Measurements from ENCODE around the gene DAGLA. TPM values are rescaled to one million over a fixed set of nuclear protein-coding genes. Genes with fewer than 3 reads are reported as not detected.

DAGLA gene
- total and polyA plus RNA-seq, 2 of the 13 experiments (the other 11 are each of a cell fraction or from before 2014, with no cell fraction given) = 2.6 to 3.9 TPM

DNA sequence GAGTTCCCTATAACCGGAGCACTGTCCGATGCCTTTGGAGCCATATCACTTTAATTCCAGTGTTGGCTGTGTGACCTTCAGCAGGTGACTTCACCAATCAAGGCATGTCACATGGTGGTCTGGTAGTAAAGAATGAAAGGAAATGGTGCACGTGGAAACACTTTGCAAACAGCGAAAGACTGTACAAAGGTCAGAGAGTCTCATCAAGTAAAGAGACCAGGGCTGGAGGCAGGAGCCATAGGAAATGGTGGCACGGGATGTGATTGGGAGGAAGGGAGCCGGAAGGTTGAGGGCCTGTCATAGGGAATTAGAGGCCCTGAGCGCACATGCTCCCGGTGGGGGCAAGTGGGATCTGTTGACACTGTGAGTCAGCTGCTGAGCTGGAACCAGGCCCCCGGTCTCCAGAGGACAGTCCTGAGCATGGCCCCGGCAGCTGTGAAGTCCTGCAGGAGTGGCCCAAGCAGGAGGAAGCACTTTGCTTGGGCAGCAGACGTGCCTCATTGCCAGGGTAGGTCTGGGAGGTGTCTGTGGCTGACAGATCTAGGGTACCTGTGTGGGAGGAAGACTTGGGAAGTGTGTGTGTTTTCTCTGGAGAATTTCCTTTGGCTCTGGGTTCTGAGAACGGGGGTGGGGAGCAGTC lies 2.0 kb downstream of the DAGLA start (continued):
- TF ChIP-seq TEAD2 (CRISPR knock-in tag; IDR thresholded peaks at IDR 0.05) (0 out of 2 replicates have a peak, but pooled peaks have one; percentile 43), MIER2 (CRISPR knock-in tag; IDR thresholded peaks at IDR 0.05) (peak; percentile 87), RAD51 (IDR thresholded peaks at IDR 0.05; ENCODE audit: borderline replicate concordance) (peak; percentile 65), ZNF746 (CRISPR knock-in tag; IDR thresholded peaks at IDR 0.05) (peak; percentile 78), ZFAT (CRISPR knock-in tag; conservative IDR thresholded peaks at IDR 0.05) (no peak), ERF (CRISPR knock-in tag; IDR thresholded peaks at IDR 0.05) (peak; percentile 85), U2AF2 (IDR thresholded peaks at IDR 0.05; ENCODE audit: low read depth, low read length) (no peak), HMG20A (CRISPR knock-in tag; IDR thresholded peaks at IDR 0.05; ENCODE audit: borderline replicate concordance) (peak; percentile 78; the same call in 1 of the 2 replicates), ZNF333 (CRISPR knock-in tag; IDR thresholded peaks at IDR 0.05; ENCODE audit: borderline replicate concordance) (no peak), ZNF510 (CRISPR knock-in tag; IDR thresholded peaks at IDR 0.05; ENCODE audit: low read depth) (peak; percentile 87; the same call in 1 of the 2 replicates), U2AF1 (optimal IDR thresholded peaks at IDR 0.05; ENCODE audit: low read depth, low read length) (no peak), ISL2 (CRISPR knock-in tag; IDR thresholded peaks at IDR 0.05) (peak; percentile 68; the same call in 1 of the 2 replicates), SMYD3 (CRISPR knock-in tag; IDR thresholded peaks at IDR 0.05) (0 out of 2 replicates have a peak, but pooled peaks have one; percentile 87), KLF12 (CRISPR knock-in tag; IDR thresholded peaks at IDR 0.05; ENCODE audit: borderline replicate concordance) (no peak), CREB1 (IDR thresholded peaks at IDR 0.05) (no peak), CREB1 (CRISPR knock-in tag; IDR thresholded peaks at IDR 0.05) (peak; percentile 67)
- TF ChIP-seq, protein P1, sequence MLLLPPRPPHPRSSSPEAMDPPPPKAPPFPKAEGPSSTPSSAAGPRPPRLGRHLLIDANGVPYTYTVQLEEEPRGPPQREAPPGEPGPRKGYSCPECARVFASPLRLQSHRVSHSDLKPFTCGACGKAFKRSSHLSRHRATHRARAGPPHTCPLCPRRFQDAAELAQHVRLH (CRISPR knock-in tag; IDR thresholded peaks at IDR 0.05; ENCODE audit: borderline replicate concordance, low read depth) = peak; percentile 58; the same call in 1 of the 2 replicates
- TF ChIP-seq, protein P2, sequence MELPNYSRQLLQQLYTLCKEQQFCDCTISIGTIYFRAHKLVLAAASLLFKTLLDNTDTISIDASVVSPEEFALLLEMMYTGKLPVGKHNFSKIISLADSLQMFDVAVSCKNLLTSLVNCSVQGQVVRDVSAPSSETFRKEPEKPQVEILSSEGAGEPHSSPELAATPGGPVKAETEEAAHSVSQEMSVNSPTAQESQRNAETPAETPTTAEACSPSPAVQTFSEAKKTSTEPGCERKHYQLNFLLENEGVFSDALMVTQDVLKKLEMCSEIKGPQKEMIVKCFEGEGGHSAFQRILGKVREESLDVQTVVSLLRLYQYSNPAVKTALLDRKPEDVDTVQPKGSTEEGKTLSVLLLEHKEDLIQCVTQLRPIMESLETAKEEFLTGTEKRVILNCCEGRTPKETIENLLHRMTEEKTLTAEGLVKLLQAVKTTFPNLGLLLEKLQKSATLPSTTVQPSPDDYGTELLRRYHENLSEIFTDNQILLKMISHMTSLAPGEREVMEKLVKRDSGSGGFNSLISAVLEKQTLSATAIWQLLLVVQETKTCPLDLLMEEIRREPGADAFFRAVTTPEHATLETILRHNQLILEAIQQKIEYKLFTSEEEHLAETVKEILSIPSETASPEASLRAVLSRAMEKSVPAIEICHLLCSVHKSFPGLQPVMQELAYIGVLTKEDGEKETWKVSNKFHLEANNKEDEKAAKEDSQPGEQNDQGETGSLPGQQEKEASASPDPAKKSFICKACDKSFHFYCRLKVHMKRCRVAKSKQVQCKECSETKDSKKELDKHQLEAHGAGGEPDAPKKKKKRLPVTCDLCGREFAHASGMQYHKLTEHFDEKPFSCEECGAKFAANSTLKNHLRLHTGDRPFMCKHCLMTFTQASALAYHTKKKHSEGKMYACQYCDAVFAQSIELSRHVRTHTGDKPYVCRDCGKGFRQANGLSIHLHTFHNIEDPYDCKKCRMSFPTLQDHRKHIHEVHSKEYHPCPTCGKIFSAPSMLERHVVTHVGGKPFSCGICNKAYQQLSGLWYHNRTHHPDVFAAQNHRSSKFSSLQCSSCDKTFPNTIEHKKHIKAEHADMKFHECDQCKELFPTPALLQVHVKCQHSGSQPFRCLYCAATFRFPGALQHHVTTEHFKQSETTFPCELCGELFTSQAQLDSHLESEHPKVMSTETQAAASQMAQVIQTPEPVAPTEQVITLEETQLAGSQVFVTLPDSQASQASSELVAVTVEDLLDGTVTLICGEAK (IDR thresholded peaks at IDR 0.05) = no peak
- TF ChIP-seq, protein P2 (CRISPR knock-in tag; IDR thresholded peaks at IDR 0.05) = peak; percentile 65
- TF ChIP-seq, protein P3, sequence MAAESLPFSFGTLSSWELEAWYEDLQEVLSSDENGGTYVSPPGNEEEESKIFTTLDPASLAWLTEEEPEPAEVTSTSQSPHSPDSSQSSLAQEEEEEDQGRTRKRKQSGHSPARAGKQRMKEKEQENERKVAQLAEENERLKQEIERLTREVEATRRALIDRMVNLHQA (CRISPR knock-in tag; IDR thresholded peaks at IDR 0.05) = no peak
- TF ChIP-seq, protein P4, sequence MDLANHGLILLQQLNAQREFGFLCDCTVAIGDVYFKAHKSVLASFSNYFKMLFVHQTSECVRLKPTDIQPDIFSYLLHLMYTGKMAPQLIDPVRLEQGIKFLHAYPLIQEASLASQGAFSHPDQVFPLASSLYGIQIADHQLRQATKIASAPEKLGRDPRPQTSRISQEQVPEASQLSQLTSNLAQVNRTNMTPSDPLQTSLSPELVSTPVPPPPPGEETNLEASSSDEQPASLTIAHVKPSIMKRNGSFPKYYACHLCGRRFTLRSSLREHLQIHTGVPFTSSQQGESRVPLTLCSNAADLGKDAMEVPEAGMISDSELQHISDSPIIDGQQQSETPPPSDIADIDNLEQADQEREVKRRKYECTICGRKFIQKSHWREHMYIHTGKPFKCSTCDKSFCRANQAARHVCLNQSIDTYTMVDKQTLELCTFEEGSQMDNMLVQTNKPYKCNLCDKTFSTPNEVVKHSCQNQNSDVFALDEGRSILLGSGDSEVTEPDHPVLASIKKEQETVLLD (CRISPR knock-in tag; IDR thresholded peaks at IDR 0.05; ENCODE audit: low read depth) = 0 out of 2 replicates have a peak, but pooled peaks have one; percentile 51
